A549 (cell line): ENCODE measurements around the gene MYEOV. TPM values are rescaled to one million over a fixed set of nuclear protein-coding genes. Genes with fewer than 3 reads are reported as not detected.

ENCODE experiments used
- ATAC-seq, 2 experiments: fragments of 200-7000 bp in 1 of 2; fragments of >200 bp in 1 of 2; cut with Nextera tagmentation in 1 of 2; cut with Tn5 transposase in 1 of 2; 3 replicates each; pipeline versions ENCODE4 v1.8.0 to v1.9.1; 2018 to 2020; ENCODE audit warnings: mild to moderate bottlenecking in 1 of 2, moderate library complexity in 1 of 2
- CTCF ChIA-PET: fragments of 300-600 bp; sonication (Branson Sonifier 250); formaldehyde crosslinking; extraction: SDS; loops from one replicate; lab custom pipeline; 2021; ENCODE audit warnings: antibody characterized with exemption, inconsistent platforms; lab: Yijun Ruan, JAX
- POLR2A ChIA-PET: fragments of 350-600 bp; formaldehyde crosslinking; extraction: SDS; loops from one replicate; lab custom pipeline; 2021; ENCODE audit warnings: antibody characterized with exemption, inconsistent platforms; lab: Yijun Ruan, JAX
- DNase-seq, 2 experiments: peaks; one replicate each; pipeline versions ENCODE4 v3.0.0 to v3.0.0-alpha.2; 2011 to 2016; ENCODE audit warnings: low read depth in 1 of 2, low spot score in 1 of 2
- FAIRE-seq: peaks from 2 replicates; lab custom pipeline; 2011; peaks lifted over from hg19 to GRCh38; lab: Jason Lieb, UNC
- H3K27ac ChIP-seq, 2 experiments: fragments of >200 bp; sonication (Bioruptor Twin); formaldehyde crosslinking; 3 replicates each; pipeline ENCODE4 v1.5.1; 2016 to 2017
- H3K4me1 ChIP-seq: fragments of >200 bp; sonication (Bioruptor Twin); formaldehyde crosslinking; 3 replicates; pipeline ENCODE4 v1.6.1; 2016
- H3K4me2 ChIP-seq: fragments of >200 bp; sonication (Bioruptor Twin); formaldehyde crosslinking; 3 replicates; pipeline ENCODE4 v1.6.1; 2016
- H3K4me3 ChIP-seq: fragments of >200 bp; sonication (Bioruptor Twin); formaldehyde crosslinking; 3 replicates; pipeline ENCODE4 v1.5.1; 2016
- H3K9me3 ChIP-seq: fragments of >200 bp; sonication (Bioruptor Twin); formaldehyde crosslinking; 3 replicates; pipeline ENCODE4 v1.6.1; 2016
- BHLHE40 ChIP-seq: IDR thresholded peaks from 2 replicates; pipeline ENCODE4 v1.6.1; 2012; ENCODE audit warnings: low read depth, low read length, inconsistent platforms
- CBX8 ChIP-seq: fragments of 200-600 bp; sonication (generic); IDR thresholded peaks from 2 replicates; pipeline ENCODE4 v1.6.1; 2016
- CEBPB ChIP-seq, 2 experiments: fragments of >200 bp in 1 of 2; sonication (Bioruptor Twin) in 1 of 2; formaldehyde crosslinking in 1 of 2; IDR thresholded peaks; 2 replicates each; pipeline ENCODE4 v1.6.1; 2012 to 2016
- CHD4 ChIP-seq: fragments of 200-600 bp; sonication (generic); IDR thresholded peaks from 2 replicates; pipeline ENCODE4 v1.6.1; 2016; ENCODE audit warnings: antibody characterized with exemption, mild to moderate bottlenecking, borderline replicate concordance
- EP300 ChIP-seq, 2 experiments: fragments of >200 bp; sonication (Bioruptor Twin); formaldehyde crosslinking; IDR thresholded peaks; 2 replicates in 1 of 2; 3 replicates in 1 of 2; pipeline ENCODE4 v1.6.1; 2016 to 2017
- FOXS1 ChIP-seq: fragments of 250-450 bp; sonication (Bioruptor Pico); IDR thresholded peaks from 2 replicates; pipeline ENCODE4 v1.5.0; 2020; ENCODE audit warnings: mild to moderate bottlenecking, moderate library complexity
- HDAC2 ChIP-seq: fragments of 200-600 bp; sonication (generic); IDR thresholded peaks from 2 replicates; pipeline ENCODE4 v1.6.1; 2016
- HEYL ChIP-seq: fragments of 250-450 bp; sonication (Bioruptor Pico); IDR thresholded peaks from 2 replicates; pipeline ENCODE4 v1.8.0; 2021; ENCODE audit warnings: mild to moderate bottlenecking, moderate library complexity
- HOXA7 ChIP-seq: fragments of 250-450 bp; sonication (Bioruptor Pico); IDR thresholded peaks from 2 replicates; pipeline ENCODE4 v1.5.0; 2020; ENCODE audit warnings: mild to moderate bottlenecking, moderate library complexity
- JUNB ChIP-seq: fragments of >200 bp; sonication (Bioruptor Twin); formaldehyde crosslinking; IDR thresholded peaks from 2 replicates; pipeline ENCODE4 v1.6.1; 2016
- KDM1A ChIP-seq: fragments of 200-600 bp; sonication (generic); IDR thresholded peaks from 2 replicates; pipeline ENCODE4 v1.6.1; 2016; ENCODE audit warnings: low read depth, mild to moderate bottlenecking
- KDM5A ChIP-seq: fragments of 200-600 bp; sonication (generic); IDR thresholded peaks from 2 replicates; pipeline ENCODE4 v1.6.1; 2016; ENCODE audit warnings: antibody characterized with exemption, mild to moderate bottlenecking
- MYC ChIP-seq: IDR thresholded peaks from 2 replicates; pipeline ENCODE4 v1.6.1; 2012; ENCODE audit warnings: mild to moderate bottlenecking, inconsistent platforms, low read length, improper control_type of control experiment, borderline replicate concordance
- NFE2L2 ChIP-seq: fragments of 150-350 bp; conservative IDR thresholded peaks from 2 replicates; pipeline ENCODE4 v1.6.1; 2014; ENCODE audit warnings: low read length
- NR3C1 ChIP-seq: fragments of >200 bp; sonication (Bioruptor Twin); formaldehyde crosslinking; IDR thresholded peaks from 3 replicates; pipeline ENCODE4 v1.6.1; 2017
- POLR2A ChIP-seq: IDR thresholded peaks from 2 replicates; pipeline ENCODE4 v1.6.1; 2012; ENCODE audit warnings: mild to moderate bottlenecking, low read length
- POLR2AphosphoS2 ChIP-seq: conservative IDR thresholded peaks from 2 replicates; pipeline ENCODE4 v1.6.1; 2012; ENCODE audit warnings: low read length, improper control_type of control experiment, inconsistent platforms
- RAD21 ChIP-seq, 2 experiments: fragments of >200 bp in 1 of 2; sonication (Bioruptor Twin) in 1 of 2; formaldehyde crosslinking in 1 of 2; IDR thresholded peaks in 1 of 2; conservative IDR thresholded peaks in 1 of 2; 2 replicates in 1 of 2; 3 replicates in 1 of 2; pipeline ENCODE4 v1.6.1; 2012 to 2018; ENCODE audit warnings: inconsistent platforms in 1 of 2
- SMC3 ChIP-seq: fragments of >200 bp; sonication (Bioruptor Twin); formaldehyde crosslinking; IDR thresholded peaks from 3 replicates; pipeline ENCODE4 v1.6.1; 2018; ENCODE audit warnings: inconsistent platforms
- TFCP2L1 ChIP-seq: fragments of 250-450 bp; sonication (Bioruptor Pico); IDR thresholded peaks from 2 replicates; pipeline ENCODE4 v1.5.0; 2021; ENCODE audit warnings: mild to moderate bottlenecking
- ZFP36 ChIP-seq: fragments of 450-650 bp; IDR thresholded peaks from 2 replicates; pipeline ENCODE4 v1.6.1; 2014; ENCODE audit warnings: borderline replicate concordance; ENCODE audit not compliant: partially characterized antibody
- ZNF302 ChIP-seq: fragments of 250-450 bp; sonication (Bioruptor Pico); IDR thresholded peaks from 2 replicates; pipeline ENCODE4 v1.9.0; 2021; ENCODE audit warnings: inconsistent platforms, mild to moderate bottlenecking, moderate library complexity
- WGBS: methylation state at CpG from one replicate; pipeline ENCODE4 v1.1.6; 2017; ENCODE audit errors: missing lambda C conversion rate; 5-methylcytosine and 5-hydroxymethylcytosine counted together
- polyA plus RNA-seq, 4 experiments: library from polyadenylated mRNA; depleted of rRNA in 3 of 4; stranded (reverse); fragments of >200 nt; fragmentation: RNase III in 1 of 4; extraction: RNeasy Plus Mini Kit Qiagen cat#74134 plus additional on column Dnase treatment in 1 of 4; gene quantifications; 2 replicates in 3 of 4; 3 replicates in 1 of 4; pipeline ENCODE4 v1.2.3, GENCODE V29; 2011 to 2017
- TF ChIP-seq, protein P1 (sequence below): IDR thresholded peaks from 2 replicates; pipeline ENCODE4 v1.6.1; 2012
- TF ChIP-seq, protein P2 (sequence below): fragments of >200 bp; sonication (Bioruptor Twin); formaldehyde crosslinking; IDR thresholded peaks from 2 replicates; pipeline ENCODE4 v1.6.1; 2016
- TF ChIP-seq, protein P3 (sequence below): fragments of >200 bp; sonication (Bioruptor Twin); formaldehyde crosslinking; IDR thresholded peaks from 3 replicates; pipeline ENCODE4 v1.5.1; 2016

MYEOV gene
- polyA plus RNA-seq, 2 of the 4 experiments (the other 2 are of a cell fraction): 92.3 to 102 TPM

DNA sequence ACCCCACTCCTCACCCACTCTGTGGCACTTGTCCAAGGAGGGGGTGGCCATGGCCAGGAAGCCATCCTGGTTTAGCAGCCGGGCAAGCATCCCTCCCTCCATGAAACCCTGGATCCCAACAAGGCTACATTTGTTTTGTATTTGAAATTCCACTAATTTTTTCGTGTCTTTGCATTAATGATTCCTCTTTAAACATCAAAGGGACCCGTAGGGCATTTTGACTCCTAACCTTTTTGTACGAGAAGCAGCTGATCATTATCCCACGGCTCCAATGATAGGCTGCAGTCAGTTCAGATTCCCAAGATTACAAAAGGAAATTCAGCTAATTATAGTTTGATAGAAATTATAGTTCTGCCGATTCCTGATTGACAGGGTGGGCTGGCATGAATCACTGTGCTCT lies 10.7 kb downstream of the MYEOV start:
- Histone ChIP-seq H3K4me1 (peaks cover 64% of the 10 kb centered on the region), H3K4me2 (no peak overlapping the region), H3K9me3 (no peaks in the 10 kb centered on the region), H3K27ac (peak overlapping the region; percentile 93 to 98; a peak in 5 of 6 replicates), H3K4me3 (no peak overlapping the region)
- ATAC-seq (no peak), DNase-seq (no peak), FAIRE-seq (no peak)
- TF ChIP-seq HDAC2 (no peak), CHD4 (no peak), KDM1A (no peak), NFE2L2 (no peak), SMC3 (no peak), FOXS1 (CRISPR knock-in tag) (no peak), TFCP2L1 (no peak), CEBPB (IDR thresholded peaks at IDR 0.05) (no peak), POLR2A (no peak), JUNB (no peak), HEYL (CRISPR knock-in tag) (no peak), ZFP36 (no peak), NR3C1 (no peak), HOXA7 (CRISPR knock-in tag) (no peak)
- TF ChIP-seq, protein P1, sequence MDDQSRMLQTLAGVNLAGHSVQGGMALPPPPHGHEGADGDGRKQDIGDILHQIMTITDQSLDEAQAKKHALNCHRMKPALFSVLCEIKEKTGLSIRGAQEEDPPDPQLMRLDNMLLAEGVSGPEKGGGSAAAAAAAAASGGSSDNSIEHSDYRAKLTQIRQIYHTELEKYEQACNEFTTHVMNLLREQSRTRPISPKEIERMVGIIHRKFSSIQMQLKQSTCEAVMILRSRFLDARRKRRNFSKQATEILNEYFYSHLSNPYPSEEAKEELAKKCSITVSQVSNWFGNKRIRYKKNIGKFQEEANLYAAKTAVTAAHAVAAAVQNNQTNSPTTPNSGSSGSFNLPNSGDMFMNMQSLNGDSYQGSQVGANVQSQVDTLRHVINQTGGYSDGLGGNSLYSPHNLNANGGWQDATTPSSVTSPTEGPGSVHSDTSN: no peak
- TF ChIP-seq, protein P2, sequence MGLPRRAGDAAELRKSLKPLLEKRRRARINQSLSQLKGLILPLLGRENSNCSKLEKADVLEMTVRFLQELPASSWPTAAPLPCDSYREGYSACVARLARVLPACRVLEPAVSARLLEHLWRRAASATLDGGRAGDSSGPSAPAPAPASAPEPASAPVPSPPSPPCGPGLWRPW: no peak
- ChIA-PET CTCF (interaction anchor here (1.6 to 1.7 kb wide), 2 partner anchors 12 to 339 kb away, joined by 3 to 4 read pairs; no protein-coding TSS in a partner anchor), POLR2A (no interaction called here)
- 90% methylated on average over 6 of the region's 6 CpGs for WGBS

DNA sequence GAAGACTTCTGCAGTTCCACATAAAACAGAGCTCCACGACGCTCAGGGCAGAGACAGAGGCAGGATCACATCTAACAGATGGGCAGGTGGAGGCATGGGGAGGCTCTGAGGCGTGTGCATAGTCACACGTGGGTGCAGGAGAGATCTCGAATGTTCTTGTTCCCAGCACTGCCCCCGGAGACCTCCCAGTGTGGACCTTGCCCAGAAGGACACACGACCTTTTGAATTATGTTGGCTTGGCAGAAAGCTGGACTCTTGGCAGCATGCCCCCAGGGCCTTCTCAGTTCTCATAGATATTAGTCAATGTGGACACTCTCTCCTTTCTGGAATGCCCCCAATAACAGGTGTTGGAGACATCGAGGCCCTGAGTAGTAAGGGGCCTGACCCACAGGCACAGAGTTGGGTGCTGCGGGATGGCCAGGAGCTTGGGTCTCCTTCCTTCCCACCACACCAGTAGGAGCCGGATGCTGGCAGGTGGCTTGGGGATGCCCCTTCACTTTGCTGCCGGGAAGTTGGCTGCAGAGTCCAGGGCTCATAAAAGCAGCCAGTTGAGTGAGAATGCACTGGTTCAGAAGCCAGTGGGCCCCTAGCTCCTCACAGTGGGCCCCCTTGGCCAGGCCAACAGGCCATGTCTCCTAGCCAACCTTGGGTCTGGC lies 12.1 kb downstream of the MYEOV start:
- ATAC-seq (no peak), DNase-seq (no peak), FAIRE-seq (no peak)
- Histone ChIP-seq H3K4me1 (peaks cover 54% of the 10 kb centered on the region), H3K9me3 (no peaks in the 10 kb centered on the region), H3K4me3 (no peak overlapping the region), H3K4me2 (no peak overlapping the region), H3K27ac (peak overlapping the region in 1 of 2 experiments; percentile 50; a peak in 3 of 6 replicates)
- no peak for TF ChIP-seq BHLHE40
- TF ChIP-seq ZNF302 (CRISPR knock-in tag): no peak
- TF ChIP-seq MYC: no peak
- TF ChIP-seq CBX8: no peak
- no peak for TF ChIP-seq POLR2AphosphoS2
- TF ChIP-seq SMC3: no peak
- TF ChIP-seq RAD21 (conservative IDR thresholded peaks at IDR 0.05 in 1 of 2, IDR thresholded peaks at IDR 0.05 in 1 of 2): no peak
- no peak for TF ChIP-seq KDM5A
- no peak for TF ChIP-seq ZFP36
- TF ChIP-seq, protein P3, sequence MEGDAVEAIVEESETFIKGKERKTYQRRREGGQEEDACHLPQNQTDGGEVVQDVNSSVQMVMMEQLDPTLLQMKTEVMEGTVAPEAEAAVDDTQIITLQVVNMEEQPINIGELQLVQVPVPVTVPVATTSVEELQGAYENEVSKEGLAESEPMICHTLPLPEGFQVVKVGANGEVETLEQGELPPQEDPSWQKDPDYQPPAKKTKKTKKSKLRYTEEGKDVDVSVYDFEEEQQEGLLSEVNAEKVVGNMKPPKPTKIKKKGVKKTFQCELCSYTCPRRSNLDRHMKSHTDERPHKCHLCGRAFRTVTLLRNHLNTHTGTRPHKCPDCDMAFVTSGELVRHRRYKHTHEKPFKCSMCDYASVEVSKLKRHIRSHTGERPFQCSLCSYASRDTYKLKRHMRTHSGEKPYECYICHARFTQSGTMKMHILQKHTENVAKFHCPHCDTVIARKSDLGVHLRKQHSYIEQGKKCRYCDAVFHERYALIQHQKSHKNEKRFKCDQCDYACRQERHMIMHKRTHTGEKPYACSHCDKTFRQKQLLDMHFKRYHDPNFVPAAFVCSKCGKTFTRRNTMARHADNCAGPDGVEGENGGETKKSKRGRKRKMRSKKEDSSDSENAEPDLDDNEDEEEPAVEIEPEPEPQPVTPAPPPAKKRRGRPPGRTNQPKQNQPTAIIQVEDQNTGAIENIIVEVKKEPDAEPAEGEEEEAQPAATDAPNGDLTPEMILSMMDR: no peak
- no peak for TF ChIP-seq EP300 (IDR thresholded peaks at IDR 0.05)
- CTCF ChIA-PET: interaction anchor here (0.7 to 1.9 kb wide), 6 partner anchors 9 to 338 kb away, joined by 3 to 6 read pairs (median 4); no protein-coding TSS in a partner anchor
- POLR2A ChIA-PET: no interaction called here
- WGBS: 71% methylated on average over 11 of the region's 11 CpGs
